Transverse colon (tissue), 4 donors: ENCODE results near the gene DTX1. TPM values are rescaled to one million over a fixed set of nuclear protein-coding genes. Genes with fewer than 3 reads are reported as not detected.
A peak's percentile ranks its signal among the peaks of the same experiment; 100 is the strongest.

Experiments
- DNase-seq: peaks from one replicate; pipeline ENCODE4 v3.0.0-alpha.2; 2019
- H3K27ac ChIP-seq, 4 donors: fragments of 200-600 bp; sonication (generic); 2 replicates each; pipeline ENCODE4 v1.5.1; 2016 to 2018; ENCODE audit warnings: inconsistent platforms in 4 of 4
- H3K27me3 ChIP-seq: fragments of 200-600 bp; sonication (generic); 2 replicates; pipeline ENCODE4 v1.5.1; 2017; ENCODE audit warnings: inconsistent platforms
- H3K36me3 ChIP-seq, 4 donors: fragments of 200-600 bp; sonication (generic); 2 replicates each; pipeline ENCODE4 v1.5.1; 2017 to 2019; ENCODE audit warnings: inconsistent platforms in 4 of 4
- H3K4me1 ChIP-seq, 4 donors: fragments of 200-600 bp; sonication (generic); 2 replicates each; pipeline ENCODE4 v1.5.1; 2017 to 2020; ENCODE audit warnings: inconsistent platforms in 4 of 4
- H3K4me3 ChIP-seq, 4 donors: fragments of 200-600 bp; sonication (generic); 1 replicate in 1 of 4; 2 replicates in 3 of 4; pipeline versions ENCODE4 v1.5.1 to v1.6.1; 2017 to 2019; ENCODE audit warnings: inconsistent platforms in 4 of 4
- H3K9me3 ChIP-seq, 2 donors: fragments of 200-600 bp; sonication (generic); 2 replicates each; pipeline ENCODE4 v1.5.1; 2017 to 2019; ENCODE audit warnings: inconsistent platforms in 2 of 2
- EP300 ChIP-seq: sonication (generic); formaldehyde crosslinking; IDR thresholded peaks from one replicate; pipeline ENCODE4 v1.6.1; 2017; ENCODE audit warnings: antibody characterized with exemption, low read depth
- POLR2A ChIP-seq: fragments of 450-650 bp; IDR thresholded peaks from one replicate; pipeline ENCODE4 v1.6.1; 2016; ENCODE audit warnings: antibody characterized with exemption, mild to moderate bottlenecking, moderate library complexity
- POLR2AphosphoS5 ChIP-seq, 3 donors: sonication (generic); formaldehyde crosslinking; IDR thresholded peaks; one replicate each; pipeline ENCODE4 v1.6.1; 2016; ENCODE audit warnings: antibody characterized with exemption in 3 of 3
- WGBS, 2 donors: methylation state at CpG; one replicate each; pipeline ENCODE4 v1.1.5; 2018; ENCODE audit warnings: low coverage in 1 of 2; 5-methylcytosine and 5-hydroxymethylcytosine counted together
- in situ Hi-C, 4 donors: fragments of 200-750 bp; cut with MboI; loops; one replicate each; pipeline versions ENCODE4 v1.15.0 to v1.15.1; 2017; ENCODE audit warnings: low sequenced_read_pairs in 3 of 4, low pct_ligation_motif_present in 1 of 4, low pct_unique_long_range_greater_than_20kb in 1 of 4
- intact Hi-C: fragments of 100-400 bp; cut with DNase I; formaldehyde crosslinking; loops from one replicate; pipeline ENCODE4 v1.15.1; 2023; ENCODE audit warnings: low total_unique reads
- total RNA-seq, 4 donors: library from RNA; depleted of rRNA; stranded (reverse); fragments of >200 nt; gene quantifications; one replicate each; pipeline ENCODE4 v1.1.0, GENCODE V29; 2016
- TF ChIP-seq, protein P1 (sequence below), 5 experiments: fragments of 200-600 bp in 3 of 5; fragments of 450-650 bp in 2 of 5; sonication (generic) in 3 of 5; IDR thresholded peaks; 1 replicate in 2 of 5; 2 replicates in 3 of 5; pipeline ENCODE4 v1.5.1; 2016 to 2017; ENCODE audit warnings: antibody characterized with exemption in 5 of 5, inconsistent platforms in 3 of 5, mild to moderate bottlenecking in 2 of 5, moderate library complexity in 1 of 5

DTX1 gene
- total RNA-seq, 4 donors from 2014 or later, result 1.00 to 4.3 (median 3.0) TPM

DNA sequence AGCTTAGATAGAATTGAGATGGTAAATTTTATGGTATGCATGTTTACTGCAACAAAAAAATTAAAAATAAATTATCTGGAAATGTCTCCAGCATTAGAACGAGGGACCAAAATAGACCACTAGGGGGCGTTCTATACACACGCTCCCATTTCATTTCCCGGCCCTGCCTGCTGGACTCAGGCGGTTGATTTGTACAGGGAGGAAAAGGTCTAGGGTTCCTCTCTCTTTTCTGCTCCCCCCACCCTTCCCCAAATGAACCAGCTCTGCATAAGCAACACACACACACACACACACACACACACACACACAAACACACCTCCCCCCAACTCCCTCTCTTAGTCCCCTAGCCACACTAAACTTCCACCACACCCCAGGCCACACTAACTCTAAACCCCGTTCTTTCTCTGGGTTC lies 7.8 kb upstream of the DTX1 start:
- Histone ChIP-seq H3K36me3 (no peaks in the 10 kb centered on the region), H3K9me3 (no peaks in the 10 kb centered on the region), H3K4me3 (no peak overlapping the region), H3K27me3 (peaks cover 5% of the 10 kb centered on the region), H3K27ac (no peak overlapping the region), H3K4me1 (no peaks in the 10 kb centered on the region)
- in situ Hi-C loops (loop anchor here in 3 of 4 donors (5.0 to 10.0 kb wide), 3 partner anchors 46 to 129 kb away; no protein-coding TSS in a partner anchor), intact Hi-C loops (no loop called here)
- WGBS, 2 donors, result 0 to 8% methylated on average over 6 of the region's 6 CpGs
- peak; percentile 59 for DNase-seq
- TF ChIP-seq POLR2AphosphoS5 (IDR thresholded peaks at IDR 0.05), result no peak
- TF ChIP-seq, protein P1, sequence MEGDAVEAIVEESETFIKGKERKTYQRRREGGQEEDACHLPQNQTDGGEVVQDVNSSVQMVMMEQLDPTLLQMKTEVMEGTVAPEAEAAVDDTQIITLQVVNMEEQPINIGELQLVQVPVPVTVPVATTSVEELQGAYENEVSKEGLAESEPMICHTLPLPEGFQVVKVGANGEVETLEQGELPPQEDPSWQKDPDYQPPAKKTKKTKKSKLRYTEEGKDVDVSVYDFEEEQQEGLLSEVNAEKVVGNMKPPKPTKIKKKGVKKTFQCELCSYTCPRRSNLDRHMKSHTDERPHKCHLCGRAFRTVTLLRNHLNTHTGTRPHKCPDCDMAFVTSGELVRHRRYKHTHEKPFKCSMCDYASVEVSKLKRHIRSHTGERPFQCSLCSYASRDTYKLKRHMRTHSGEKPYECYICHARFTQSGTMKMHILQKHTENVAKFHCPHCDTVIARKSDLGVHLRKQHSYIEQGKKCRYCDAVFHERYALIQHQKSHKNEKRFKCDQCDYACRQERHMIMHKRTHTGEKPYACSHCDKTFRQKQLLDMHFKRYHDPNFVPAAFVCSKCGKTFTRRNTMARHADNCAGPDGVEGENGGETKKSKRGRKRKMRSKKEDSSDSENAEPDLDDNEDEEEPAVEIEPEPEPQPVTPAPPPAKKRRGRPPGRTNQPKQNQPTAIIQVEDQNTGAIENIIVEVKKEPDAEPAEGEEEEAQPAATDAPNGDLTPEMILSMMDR (IDR thresholded peaks at IDR 0.05), result peak; percentile 82 to 90 (median 83)

DNA sequence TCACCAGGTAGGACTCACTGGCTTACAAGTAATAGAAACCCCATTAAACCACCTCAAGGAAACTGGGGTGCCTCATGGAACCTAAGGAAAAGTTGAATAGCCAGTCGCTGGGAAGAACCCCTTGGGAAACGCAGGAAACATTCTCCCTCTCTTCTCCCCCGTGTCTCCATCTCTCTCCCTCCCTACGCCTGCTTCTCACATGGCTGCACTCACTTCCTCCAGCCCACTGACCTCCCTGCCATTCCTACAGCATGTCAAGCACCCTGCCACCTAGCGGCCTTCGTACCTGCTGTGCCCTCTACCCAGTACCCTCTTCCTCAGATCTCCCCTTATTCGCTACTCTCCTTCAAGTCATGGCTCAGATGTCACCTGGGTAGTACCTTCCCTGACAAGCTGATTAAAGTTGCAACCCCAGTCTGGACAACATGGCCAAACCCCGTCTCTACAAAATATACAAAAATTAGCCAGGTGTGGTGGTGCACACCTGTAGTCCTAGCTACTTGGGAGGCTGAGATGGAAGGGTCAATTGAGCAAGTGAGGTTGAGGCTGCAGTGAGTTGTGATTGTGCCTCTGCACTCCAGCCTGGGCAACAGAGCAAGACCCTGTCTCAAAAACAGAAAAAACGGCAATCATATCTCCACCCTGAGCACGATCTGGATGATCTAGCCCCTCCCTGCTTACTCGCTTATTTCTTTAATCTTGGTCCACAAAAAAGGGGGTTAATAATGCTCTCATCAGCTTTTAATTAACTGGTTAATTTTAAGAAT lies 6.4 kb upstream of the DTX1 start:
- Histone ChIP-seq H3K4me1 (no peaks in the 10 kb centered on the region), H3K9me3 (no peaks in the 10 kb centered on the region), H3K4me3 (no peak overlapping the region), H3K27ac (no peak overlapping the region), H3K36me3 (no peaks in the 10 kb centered on the region), H3K27me3 (peaks cover 13% of the 10 kb centered on the region)
- intact Hi-C loops, result loop anchor here (10.0 kb wide), 1 partner anchor 115 kb away; no protein-coding TSS in a partner anchor
- DNase-seq, result peak; percentile 33
- 40% methylated on average over 11 of the region's 11 CpGs; no CpG with 5 or more reads in 1 of the 2 donors for WGBS, 2 donors
- in situ Hi-C loops, result loop anchor here in 3 of 4 donors (5.0 to 10.0 kb wide), 3 partner anchors 45 to 127 kb away; no protein-coding TSS in a partner anchor
- TF ChIP-seq, protein P1 (IDR thresholded peaks at IDR 0.05), result peak in 3 of 5 experiments; percentile 14 to 19 (median 14)
- no peak for TF ChIP-seq POLR2AphosphoS5 (IDR thresholded peaks at IDR 0.05)
- TF ChIP-seq EP300, result no peak
- TF ChIP-seq POLR2A, result no peak

- Histone ChIP-seq H3K4me3 (no peak overlapping the region), H3K27me3 (peaks cover 20% of the 10 kb centered on the region), H3K27ac (no peak overlapping the region), H3K9me3 (no peaks in the 10 kb centered on the region), H3K4me1 (no peaks in the 10 kb centered on the region), H3K36me3 (no peaks in the 10 kb centered on the region)
- in situ Hi-C loops, result no loop called here
- no peak for DNase-seq
- WGBS, 2 donors, result 70 to 73% methylated on average over 2 to 7 of the region's 7 CpGs
- TF ChIP-seq POLR2A (no peak), POLR2AphosphoS5 (IDR thresholded peaks at IDR 0.05) (no peak), EP300 (no peak)
- TF ChIP-seq, protein P1 (IDR thresholded peaks at IDR 0.05), result no peak
- intact Hi-C loops, result loop anchor here (10.0 kb wide), 1 partner anchor 114 kb away; no protein-coding TSS in a partner anchor
Measured at GRCh38 chr12:113050795-113051194, 5.7 kb upstream of the DTX1 start.

DNA sequence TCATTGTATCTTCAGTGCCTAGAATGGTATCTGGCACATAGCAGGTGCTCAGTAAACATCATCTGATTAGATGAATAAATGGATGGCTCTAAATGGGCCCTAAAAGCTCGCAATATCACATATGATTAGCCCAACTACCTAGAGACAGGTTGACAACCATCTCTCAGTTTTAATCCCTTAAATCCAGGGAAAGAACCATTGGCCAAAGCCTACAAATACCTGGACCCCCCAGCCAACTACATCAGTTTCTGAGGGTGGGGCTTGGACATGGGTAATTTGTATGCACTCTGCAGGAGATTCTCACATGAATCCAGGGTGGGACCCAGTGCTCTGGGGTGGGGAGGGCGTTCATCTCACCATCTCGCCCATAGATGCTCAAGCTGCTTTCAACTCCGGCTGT lies 4.8 kb upstream of the DTX1 start:
- in situ Hi-C loops, result no loop called here
- intact Hi-C loops, result loop anchor here (10.0 kb wide), 1 partner anchor 113 kb away; no protein-coding TSS in a partner anchor
- 83 to 87% methylated on average over 1 to 4 of the region's 4 CpGs for WGBS, 2 donors

More for the DNA sequence above, 4.8 kb upstream of the DTX1 start:
- H3K9me3 ChIP-seq, result no peaks in the 10 kb centered on the region
- no peak for TF ChIP-seq EP300
- TF ChIP-seq POLR2A, result no peak
- H3K36me3 ChIP-seq, result no peaks in the 10 kb centered on the region
- no peak overlapping the region for H3K4me3 ChIP-seq
- no peak overlapping the region for H3K27ac ChIP-seq
- peaks cover 0 to 6% (median 4%) of the 10 kb centered on the region in 4 donors for H3K4me1 ChIP-seq
- DNase-seq, result no peak
- peaks cover 29% of the 10 kb centered on the region for H3K27me3 ChIP-seq
